GM12873 (cell line): ENCODE data around the gene DLG1.

Source experiments
- CTCF ChIP-seq: IDR thresholded peaks from 2 replicates; pipeline ENCODE4 v1.5.1; 2012; ENCODE audit warnings: low read depth, mild to moderate bottlenecking, moderate library complexity, low read length, control low read depth; ENCODE audit not compliant: insufficient read depth; ENCODE audit errors: missing control alignments

Gene DLG1

DNA sequence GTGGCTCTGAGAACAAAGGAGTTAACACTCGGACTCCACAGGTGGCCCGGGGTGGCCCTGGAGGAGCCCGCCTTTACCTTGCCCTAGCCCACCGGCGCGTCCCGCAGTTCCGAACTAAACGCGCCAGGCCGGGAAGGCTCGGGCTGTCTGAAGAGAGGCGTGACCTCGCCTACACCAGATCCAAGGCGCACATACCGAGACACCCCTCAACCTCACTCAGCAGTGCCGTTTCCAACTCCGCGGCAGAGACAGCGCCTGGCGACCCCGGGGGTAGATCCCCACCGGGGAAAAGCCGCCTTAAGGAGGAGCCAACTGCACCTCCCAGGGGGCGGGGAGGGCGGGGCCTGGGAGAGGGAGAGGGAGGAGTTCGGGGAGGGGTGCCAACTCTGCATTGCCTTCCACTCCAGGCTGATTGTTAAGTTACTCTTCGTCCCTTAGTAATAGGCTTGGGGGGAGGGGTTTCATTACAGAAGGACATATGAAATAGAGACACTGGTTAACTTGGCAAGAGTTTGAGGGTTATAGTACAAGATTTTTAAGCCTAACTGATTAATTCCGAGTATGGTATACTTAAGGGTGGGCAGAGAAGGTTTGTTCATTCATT is at the start of gene DLG1:
Gene DLG1 (minus strand): TSS at position 272 of the 604 bp plus-strand sequence. CDS start 1,408 bp downstream, outside the sequence.
- TF ChIP-seq CTCF: no peak

GRCh38 chr3:197348014-197348413 is 49.6 kb upstream of the DLG1 start:
- no peak for TF ChIP-seq CTCF

DNA sequence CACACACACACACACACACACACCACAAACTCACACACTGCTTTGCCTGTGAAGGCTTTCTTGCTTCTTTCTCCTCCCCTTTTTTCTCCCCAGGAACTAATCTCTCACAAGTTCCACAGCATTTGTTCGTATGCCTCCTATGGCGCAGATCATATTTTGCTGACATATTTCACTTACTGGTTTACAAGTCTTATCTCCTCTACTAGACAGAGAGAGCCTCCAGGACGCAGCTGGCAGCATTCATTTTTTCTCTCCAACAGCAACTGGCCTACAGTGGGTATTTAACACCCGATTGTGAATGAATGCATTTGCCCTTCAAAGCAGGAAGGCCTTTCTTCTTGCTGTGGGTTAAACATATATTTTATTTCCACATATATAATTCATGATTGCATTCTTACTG is 47.0 kb upstream of the DLG1 start:
- no peak for TF ChIP-seq CTCF

GRCh38 chr3:197344582-197345318 is 46.3 kb upstream of the DLG1 start:
- TF ChIP-seq CTCF: no peak

- TF ChIP-seq CTCF: no peak
These were observed 45.4 kb upstream of the DLG1 start for GRCh38 chr3:197343656-197344408.

DNA sequence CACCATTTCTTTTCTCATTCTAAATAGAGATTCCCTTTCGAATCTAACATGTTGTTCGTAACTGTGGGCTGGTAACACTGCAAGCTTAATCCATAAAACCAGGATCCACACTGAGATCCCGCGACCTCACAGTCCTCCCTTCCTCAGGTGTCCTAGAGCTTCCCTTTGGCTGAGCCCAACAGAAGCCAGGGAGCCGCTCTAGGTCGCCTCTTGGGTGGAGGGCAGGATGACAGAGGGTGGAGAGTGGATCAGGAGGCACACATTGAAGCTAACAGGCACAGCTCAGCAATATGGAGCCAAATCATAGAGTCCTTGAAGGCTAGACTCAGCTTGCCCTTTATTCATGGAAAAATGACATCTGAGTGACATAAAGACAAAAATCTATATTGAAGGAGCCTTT is 44.7 kb upstream of the DLG1 start:
- no peak for TF ChIP-seq CTCF

- TF ChIP-seq CTCF: no peak
These were observed 42.1 kb upstream of the DLG1 start for GRCh38 chr3:197340521-197340871.
